Activated CD4-positive, alpha-beta T cell treated with anti-CD3 and anti-CD28 coated beads, Interleukin-2, Interleukin-4, amounts not matched to agents 100 ng/mL and 50 ng/mL, durations not matched to agents 16 hours and 8 hours (primary cell): ENCODE results near the gene HMGN4.
"Not testable (repeated sequence)": the region's sequence is repeated elsewhere in the genome, so short reads cannot be mapped to it uniquely, and the experiment has no call there.

Experiments
- DNase-seq: peaks from one replicate; pipeline ENCODE4 v3.0.0-alpha.2; 2020; ENCODE audit warnings: low spot score

Gene HMGN4

DNA sequence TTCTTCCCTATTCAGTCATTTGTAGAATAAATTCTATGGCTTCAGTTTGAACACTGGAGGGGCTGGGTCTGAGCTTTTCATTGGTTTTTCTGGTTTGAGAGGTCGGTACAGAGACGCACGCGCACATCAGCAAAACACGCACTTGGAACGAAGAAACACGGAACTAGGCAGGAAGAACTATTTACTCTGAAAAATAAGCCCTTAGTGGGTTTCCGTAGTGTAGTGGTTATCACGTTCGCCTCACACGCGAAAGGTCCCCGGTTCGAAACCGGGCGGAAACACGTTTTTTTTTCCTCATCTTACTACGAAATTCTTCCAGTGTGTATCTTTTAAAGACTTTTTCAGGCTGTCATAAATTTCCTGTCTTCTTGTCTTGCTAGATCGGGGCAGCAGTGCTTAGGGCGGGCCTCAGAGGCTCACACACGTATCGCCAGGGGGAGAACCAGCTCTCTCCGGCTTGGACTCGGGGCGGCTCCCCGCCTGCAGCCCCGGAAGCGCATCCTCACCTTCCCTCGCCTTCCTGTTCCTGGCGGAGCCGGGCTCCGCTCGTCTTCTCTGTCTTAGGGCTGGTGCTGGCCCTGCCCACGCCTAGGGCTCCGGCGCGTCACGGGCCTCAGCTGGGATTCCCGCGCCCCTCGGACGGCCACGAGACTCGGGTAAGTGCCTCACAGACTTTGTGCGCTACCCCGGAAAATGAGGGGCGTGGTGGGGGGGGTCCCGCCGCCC lies at the start of gene HMGN4:
TSS of gene HMGN4 (plus strand) at position 521 of the 726 bp plus-strand sequence. CDS start 6,841 bp downstream, outside the sequence.
- peak; percentile 88 for DNase-seq

- DNase-seq = peak; percentile 24
Measured at GRCh38 chr6:26489996-26490964, 47.9 kb upstream of the HMGN4 start.

- DNase-seq = no peak
Measured at GRCh38 chr6:26491604-26492003, 46.6 kb upstream of the HMGN4 start.

GRCh38 chr6:26493258-26493657 lies 44.9 kb upstream of the HMGN4 start:
- DNase-seq = no peak

DNA sequence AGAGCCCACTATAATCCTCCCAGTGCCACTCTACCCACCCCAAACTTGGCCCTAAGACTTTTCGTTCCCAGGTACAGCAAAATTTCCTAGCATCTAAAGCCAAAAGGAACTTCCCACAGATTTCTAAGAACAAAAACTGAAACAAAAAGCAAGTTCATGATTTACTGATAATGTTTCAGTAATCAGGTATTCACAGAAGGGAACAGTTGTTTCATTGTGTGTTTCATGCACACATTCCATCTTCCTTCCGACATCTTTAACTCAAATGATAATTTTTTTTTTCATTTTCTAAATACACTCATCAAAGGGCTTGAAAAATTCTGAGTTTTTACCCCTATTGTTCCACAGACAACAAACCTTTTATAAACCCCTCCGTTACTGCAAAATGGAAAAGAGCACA lies 44.0 kb upstream of the HMGN4 start:
- DNase-seq = no peak

GRCh38 chr6:26495281-26495680 lies 42.9 kb upstream of the HMGN4 start:
- no peak for DNase-seq

DNA sequence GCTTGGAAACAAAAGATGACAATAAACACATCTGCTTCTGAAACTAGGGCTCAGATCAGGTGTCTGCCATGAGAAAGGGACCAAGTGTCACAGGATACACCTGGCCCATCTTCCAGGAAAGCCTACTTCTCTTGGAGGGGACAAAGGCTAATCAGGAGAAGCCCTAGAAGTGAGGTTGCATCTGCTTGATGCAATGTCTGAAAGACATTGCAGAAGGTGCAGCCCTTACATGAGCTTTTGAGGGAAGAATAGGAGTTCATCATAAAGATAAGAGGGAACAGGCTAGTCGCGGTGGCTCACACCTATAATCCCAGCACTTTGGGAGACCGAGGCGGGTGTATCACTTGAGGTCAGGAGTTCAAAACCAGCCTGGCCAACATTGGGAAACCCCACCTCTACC lies 40.6 kb upstream of the HMGN4 start:
- DNase-seq = no peak

- DNase-seq = no peak
Measured at GRCh38 chr6:26500102-26500501, 38.1 kb upstream of the HMGN4 start, which contains the start of gene BTN1A1. TSS of gene BTN1A1 (plus strand) at chr6:26500303. CDS start at chr6:26501287, 984 bp downstream.

DNA sequence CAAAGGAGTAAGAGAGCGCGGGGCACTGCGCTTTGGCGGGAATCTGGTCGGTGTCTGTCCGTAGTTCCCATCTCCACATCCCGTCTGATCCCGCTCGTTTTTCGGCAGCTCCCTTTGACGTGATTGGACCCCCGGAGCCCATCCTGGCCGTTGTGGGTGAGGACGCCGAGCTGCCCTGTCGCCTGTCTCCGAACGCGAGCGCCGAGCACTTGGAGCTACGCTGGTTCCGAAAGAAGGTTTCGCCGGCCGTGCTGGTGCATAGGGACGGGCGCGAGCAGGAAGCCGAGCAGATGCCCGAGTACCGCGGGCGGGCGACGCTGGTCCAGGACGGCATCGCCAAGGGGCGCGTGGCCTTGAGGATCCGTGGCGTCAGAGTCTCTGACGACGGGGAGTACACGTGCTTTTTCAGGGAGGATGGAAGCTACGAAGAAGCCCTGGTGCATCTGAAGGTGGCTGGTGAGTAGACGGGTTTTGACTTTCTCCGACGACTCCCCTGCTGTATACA lies 36.6 kb upstream of the HMGN4 start:
- DNase-seq = peak; percentile 16

- no peak for DNase-seq
Measured at GRCh38 chr6:26502165-26502564, 36.0 kb upstream of the HMGN4 start.

- DNase-seq = no peak
Measured at GRCh38 chr6:26502626-26503025, 35.5 kb upstream of the HMGN4 start.

DNA sequence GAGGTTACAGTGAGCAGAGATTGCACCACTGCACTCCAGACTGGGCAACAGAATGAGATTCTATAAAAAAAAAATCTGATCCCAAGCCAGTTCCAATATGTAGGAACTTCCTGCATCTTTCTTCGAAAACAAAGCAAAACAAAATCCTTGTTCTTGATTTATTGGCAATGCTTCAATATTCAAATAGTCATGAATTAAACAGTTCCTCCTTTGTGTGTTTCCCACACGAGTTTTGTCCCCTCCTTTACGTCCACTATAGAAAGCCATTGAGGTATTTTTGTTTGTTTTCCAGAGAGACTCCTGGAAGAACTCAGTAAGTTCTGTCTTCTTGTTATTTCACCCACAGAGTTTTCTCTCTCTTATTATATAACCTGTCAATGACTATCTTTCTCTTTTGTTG lies 30.5 kb upstream of the HMGN4 start:
- DNase-seq = no peak

- not testable (repeated sequence) for DNase-seq
Measured at GRCh38 chr6:26511033-26511432, 27.1 kb upstream of the HMGN4 start.

GRCh38 chr6:26514984-26515383 lies 23.2 kb upstream of the HMGN4 start:
- no peak for DNase-seq

DNA sequence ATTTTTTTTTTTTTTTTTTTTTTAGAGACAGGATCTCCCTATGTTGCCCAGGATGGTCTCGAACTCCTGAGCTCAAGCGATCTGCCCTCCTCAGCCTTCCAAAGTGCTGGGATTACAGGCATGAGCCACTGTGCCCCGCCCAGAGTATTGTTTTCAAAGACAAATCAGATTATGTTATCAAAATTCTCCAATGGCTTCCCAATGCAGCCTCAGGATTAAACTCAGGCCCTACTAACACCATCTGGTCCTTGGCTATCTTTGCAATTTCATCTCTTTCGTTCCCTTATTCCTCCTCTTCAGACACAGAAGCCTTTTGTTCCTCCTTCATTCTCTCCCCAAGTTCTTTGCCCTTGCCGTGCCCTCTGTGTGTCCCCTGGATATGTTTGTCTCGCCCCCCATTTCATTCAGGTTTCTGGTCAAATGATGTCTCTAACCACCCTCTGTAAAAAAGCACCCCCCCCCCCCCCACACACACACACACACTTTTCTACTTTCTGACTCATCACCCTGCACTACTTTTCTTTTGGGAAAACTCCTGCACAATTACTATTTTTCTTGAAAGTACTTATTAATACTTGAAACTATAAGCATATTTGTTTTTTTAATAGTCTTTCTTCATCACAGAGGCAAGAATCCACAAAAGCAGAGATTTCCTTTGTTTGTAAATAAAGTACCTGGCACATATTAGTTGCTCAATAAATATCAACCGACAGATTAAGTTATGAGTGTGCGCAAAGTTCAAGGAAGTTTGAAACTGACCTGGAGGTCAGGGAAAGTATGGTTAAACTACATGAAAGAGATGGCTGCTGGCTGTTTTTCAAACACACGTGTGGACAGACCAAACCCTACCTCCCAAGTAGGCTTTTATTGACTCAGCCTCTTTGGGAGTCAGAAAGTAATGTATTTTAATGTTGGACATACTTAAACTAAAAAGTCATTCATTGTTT lies 21.4 kb upstream of the HMGN4 start:
- no peak for DNase-seq

- DNase-seq = no peak
Measured at GRCh38 chr6:26519359-26519758, 18.8 kb upstream of the HMGN4 start.

DNA sequence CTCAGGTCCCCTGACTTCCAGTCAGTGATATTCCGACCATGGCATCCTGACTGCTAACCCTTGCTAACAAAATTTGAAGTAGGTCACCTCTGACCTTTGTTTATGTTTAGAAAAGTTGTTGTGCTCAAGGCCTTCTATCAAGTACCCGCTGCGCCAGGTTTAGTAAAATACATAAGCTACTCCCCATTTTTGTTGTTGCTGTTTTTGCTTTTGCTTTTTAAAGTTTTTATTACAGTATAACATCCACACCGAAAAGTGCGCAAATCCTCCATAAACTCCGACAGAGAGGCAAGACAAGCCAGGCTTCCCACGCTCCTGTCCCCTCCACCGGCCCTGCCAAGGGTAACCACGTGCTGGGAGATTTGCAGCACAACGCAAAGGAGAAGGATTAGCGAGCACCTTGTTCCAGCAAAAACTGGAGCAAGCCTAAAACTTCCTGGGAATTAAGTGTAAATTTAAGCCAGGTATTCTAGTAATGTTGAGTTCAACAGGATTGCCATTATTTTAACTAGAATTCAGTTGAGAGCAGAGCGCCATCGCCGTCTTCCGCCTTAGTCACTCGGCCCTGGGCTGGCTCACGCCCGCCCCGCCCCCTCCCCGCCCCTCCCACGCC lies 17.8 kb upstream of the HMGN4 start:
- no peak for DNase-seq

- DNase-seq = peak; percentile 80
Measured at GRCh38 chr6:26520850-26521599, 17.1 kb upstream of the HMGN4 start.

- DNase-seq = peak; percentile 78
Measured at GRCh38 chr6:26521600-26522391, 16.4 kb upstream of the HMGN4 start.
